Activated T-helper 1 cell treated with Interleukin-2 at 50 U/mL for 16 hours (primary cell): ENCODE measurements around the gene RGPD6.
"Not testable (repeated sequence)": the region's sequence is repeated elsewhere in the genome, so short reads cannot be mapped to it uniquely, and the experiment has no call there.

ENCODE experiments used
- DNase-seq: peaks from one replicate; pipeline ENCODE4 v3.0.0-alpha.2; 2020; ENCODE audit warnings: low read depth

The RGPD6 gene

GRCh38 chr2:110576763-110577416 lies at the start of gene RGPD6:
Gene RGPD6, minus strand, starts transcription at chr2:110577222. Its CDS starts 198 bp downstream, at chr2:110577024.
- not testable (repeated sequence) for DNase-seq

- DNase-seq: not testable (repeated sequence)
Observed at GRCh38 chr2:110619326-110619939, 42.4 kb upstream of the RGPD6 start.

GRCh38 chr2:110613927-110614326 lies 36.9 kb upstream of the RGPD6 start:
- DNase-seq: not testable (repeated sequence)

GRCh38 chr2:110610613-110611250 lies 33.7 kb upstream of the RGPD6 start:
- DNase-seq: peak; percentile 3

- not testable (repeated sequence) for DNase-seq
Observed at GRCh38 chr2:110609843-110610612, 33.0 kb upstream of the RGPD6 start.

GRCh38 chr2:110608788-110609502 lies 31.9 kb upstream of the RGPD6 start:
- not testable (repeated sequence) for DNase-seq

- not testable (repeated sequence) for DNase-seq
Observed at GRCh38 chr2:110605057-110605456, 28.0 kb upstream of the RGPD6 start.

GRCh38 chr2:110603917-110604591 lies 27.0 kb upstream of the RGPD6 start:
- not testable (repeated sequence) for DNase-seq

- not testable (repeated sequence) for DNase-seq
Observed at GRCh38 chr2:110602139-110602538, 25.1 kb upstream of the RGPD6 start.

- not testable (repeated sequence) for DNase-seq
Observed at GRCh38 chr2:110591973-110592372, 15.0 kb upstream of the RGPD6 start.

- DNase-seq: not testable (repeated sequence)
Observed at GRCh38 chr2:110589677-110590330, 12.8 kb upstream of the RGPD6 start.

GRCh38 chr2:110588520-110588919 lies 11.5 kb upstream of the RGPD6 start:
- not testable (repeated sequence) for DNase-seq

GRCh38 chr2:110579216-110579965 lies 2.4 kb upstream of the RGPD6 start:
- not testable (repeated sequence) for DNase-seq

GRCh38 chr2:110578429-110578828 lies 1.4 kb upstream of the RGPD6 start:
- DNase-seq: not testable (repeated sequence)

GRCh38 chr2:110499755-110500377 lies 77.2 kb downstream of the RGPD6 start:
- not testable (repeated sequence) for DNase-seq

- not testable (repeated sequence) for DNase-seq
Observed at GRCh38 chr2:110496027-110496426, 81.0 kb downstream of the RGPD6 start.

GRCh38 chr2:110494488-110494887 lies 82.5 kb downstream of the RGPD6 start:
- not testable (repeated sequence) for DNase-seq

GRCh38 chr2:110488991-110489390 lies 88.0 kb downstream of the RGPD6 start:
- not testable (repeated sequence) for DNase-seq

GRCh38 chr2:110482697-110483096 lies 94.3 kb downstream of the RGPD6 start:
- DNase-seq: not testable (repeated sequence)
